ENCODE data around the gene ARRDC3.

DNA sequence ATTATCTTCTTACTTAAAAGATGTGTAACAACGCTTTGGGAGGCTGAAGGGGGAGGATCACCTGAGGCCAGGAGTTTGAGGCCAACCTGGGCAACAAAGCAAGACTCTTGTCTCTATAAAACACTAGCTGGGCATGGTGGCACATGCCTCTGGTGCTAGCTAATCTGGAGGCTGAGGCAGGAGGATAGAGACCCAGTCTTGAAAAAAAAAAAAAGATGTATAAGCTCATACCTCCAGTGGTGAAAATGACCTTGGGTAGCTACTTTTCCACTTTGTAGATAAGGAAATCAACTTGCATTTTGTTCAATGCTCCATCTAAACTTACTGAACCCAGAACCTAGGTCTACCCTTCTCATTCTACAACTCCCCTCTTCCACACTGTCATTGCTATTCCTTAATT is 16.6 kb downstream of the ARRDC3 start:
- TF ChIP-seq, protein P1, sequence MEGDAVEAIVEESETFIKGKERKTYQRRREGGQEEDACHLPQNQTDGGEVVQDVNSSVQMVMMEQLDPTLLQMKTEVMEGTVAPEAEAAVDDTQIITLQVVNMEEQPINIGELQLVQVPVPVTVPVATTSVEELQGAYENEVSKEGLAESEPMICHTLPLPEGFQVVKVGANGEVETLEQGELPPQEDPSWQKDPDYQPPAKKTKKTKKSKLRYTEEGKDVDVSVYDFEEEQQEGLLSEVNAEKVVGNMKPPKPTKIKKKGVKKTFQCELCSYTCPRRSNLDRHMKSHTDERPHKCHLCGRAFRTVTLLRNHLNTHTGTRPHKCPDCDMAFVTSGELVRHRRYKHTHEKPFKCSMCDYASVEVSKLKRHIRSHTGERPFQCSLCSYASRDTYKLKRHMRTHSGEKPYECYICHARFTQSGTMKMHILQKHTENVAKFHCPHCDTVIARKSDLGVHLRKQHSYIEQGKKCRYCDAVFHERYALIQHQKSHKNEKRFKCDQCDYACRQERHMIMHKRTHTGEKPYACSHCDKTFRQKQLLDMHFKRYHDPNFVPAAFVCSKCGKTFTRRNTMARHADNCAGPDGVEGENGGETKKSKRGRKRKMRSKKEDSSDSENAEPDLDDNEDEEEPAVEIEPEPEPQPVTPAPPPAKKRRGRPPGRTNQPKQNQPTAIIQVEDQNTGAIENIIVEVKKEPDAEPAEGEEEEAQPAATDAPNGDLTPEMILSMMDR (IDR thresholded peaks at IDR 0.05; ENCODE audit: low read depth, low read length), result no peak
- TF ChIP-seq EZH2phosphoT487 (IDR thresholded peaks at IDR 0.05; ENCODE audit: low read depth), result no peak

Measured in OCI-LY3 (cell line).